ENCODE measurements around the gene IGFN1.
A peak's percentile ranks its signal among the peaks of the same experiment; 100 is the strongest.

The IGFN1 gene

GRCh38 chr1:201191653-201192260 is 1.1 kb downstream of the IGFN1 start:
- Mint-ChIP-seq H3K27ac (no peak overlapping the region), H3K36me3 (ENCODE audit: low read depth) (no peaks in the 10 kb centered on the region), H3K4me3 (no peak overlapping the region), H3K27me3 (ENCODE audit: low read depth, poor library complexity) (peaks cover 37% of the 10 kb centered on the region), H3K9me3 (no peaks in the 10 kb centered on the region), H3K4me1 (peaks cover 35% of the 10 kb centered on the region)
- DNase-seq: no peak
- TF ChIP-seq, protein P1, sequence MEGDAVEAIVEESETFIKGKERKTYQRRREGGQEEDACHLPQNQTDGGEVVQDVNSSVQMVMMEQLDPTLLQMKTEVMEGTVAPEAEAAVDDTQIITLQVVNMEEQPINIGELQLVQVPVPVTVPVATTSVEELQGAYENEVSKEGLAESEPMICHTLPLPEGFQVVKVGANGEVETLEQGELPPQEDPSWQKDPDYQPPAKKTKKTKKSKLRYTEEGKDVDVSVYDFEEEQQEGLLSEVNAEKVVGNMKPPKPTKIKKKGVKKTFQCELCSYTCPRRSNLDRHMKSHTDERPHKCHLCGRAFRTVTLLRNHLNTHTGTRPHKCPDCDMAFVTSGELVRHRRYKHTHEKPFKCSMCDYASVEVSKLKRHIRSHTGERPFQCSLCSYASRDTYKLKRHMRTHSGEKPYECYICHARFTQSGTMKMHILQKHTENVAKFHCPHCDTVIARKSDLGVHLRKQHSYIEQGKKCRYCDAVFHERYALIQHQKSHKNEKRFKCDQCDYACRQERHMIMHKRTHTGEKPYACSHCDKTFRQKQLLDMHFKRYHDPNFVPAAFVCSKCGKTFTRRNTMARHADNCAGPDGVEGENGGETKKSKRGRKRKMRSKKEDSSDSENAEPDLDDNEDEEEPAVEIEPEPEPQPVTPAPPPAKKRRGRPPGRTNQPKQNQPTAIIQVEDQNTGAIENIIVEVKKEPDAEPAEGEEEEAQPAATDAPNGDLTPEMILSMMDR (IDR thresholded peaks at IDR 0.05): no peak

DNA sequence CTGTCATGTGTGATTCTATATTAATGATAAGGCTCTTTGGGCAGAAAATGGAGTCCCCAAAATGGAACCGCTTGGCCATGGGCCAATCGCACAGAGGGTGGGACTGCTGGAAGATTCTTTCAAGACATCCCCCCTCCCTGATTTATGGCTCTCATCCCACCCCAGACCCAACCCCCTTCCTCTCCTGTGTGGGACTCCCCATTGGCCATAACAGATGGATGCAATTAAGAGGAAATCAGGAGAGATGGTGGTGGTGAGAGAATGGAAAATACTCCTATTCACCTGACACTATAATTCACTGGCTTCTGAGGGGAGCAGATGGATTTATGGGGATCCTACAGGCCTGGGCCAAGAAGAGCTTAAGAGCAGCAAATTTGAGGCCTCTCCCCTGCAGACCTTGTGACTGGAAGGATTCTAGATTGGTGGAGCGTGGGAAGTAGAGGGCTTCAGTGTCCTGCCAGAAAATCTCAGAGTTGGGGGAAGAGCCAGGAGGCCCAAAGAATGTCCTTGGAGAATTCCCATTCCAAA is 1.7 kb downstream of the IGFN1 start:
- Mint-ChIP-seq H3K9me3 (no peaks in the 10 kb centered on the region), H3K4me3 (peak overlapping the region; percentile 61), H3K36me3 (ENCODE audit: low read depth) (no peaks in the 10 kb centered on the region), H3K4me1 (peaks cover 35% of the 10 kb centered on the region), H3K27ac (peak overlapping the region; percentile 50), H3K27me3 (ENCODE audit: low read depth, poor library complexity) (peaks cover 36% of the 10 kb centered on the region)
- no peak for DNase-seq
- TF ChIP-seq, protein P1 (IDR thresholded peaks at IDR 0.05): no peak

DNA sequence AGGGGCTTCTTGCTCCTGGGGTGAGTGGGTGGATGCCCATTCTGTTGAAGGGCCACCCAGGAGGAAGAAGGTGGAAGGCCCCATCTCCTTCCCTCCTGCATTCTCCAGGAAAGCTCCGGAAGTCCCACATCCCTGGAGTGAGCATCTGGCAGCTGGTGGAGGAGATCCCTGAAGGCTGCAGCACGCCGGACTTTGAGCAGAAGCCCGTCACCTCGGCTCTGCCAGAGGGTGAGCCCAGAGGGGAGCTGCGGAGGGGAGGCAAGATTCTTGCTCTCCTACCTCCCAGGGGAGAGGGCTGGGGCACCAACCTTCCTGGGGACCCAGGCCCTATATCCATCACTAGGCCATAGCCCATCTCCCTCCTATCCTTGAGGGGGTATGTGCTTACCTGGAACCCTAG is 3.4 kb downstream of the IGFN1 start:
- peaks cover 35% of the 10 kb centered on the region for H3K4me1 Mint-ChIP-seq
- no peak overlapping the region for H3K4me3 Mint-ChIP-seq
- TF ChIP-seq, protein P1 (IDR thresholded peaks at IDR 0.05): no peak
- DNase-seq: no peak
- H3K27me3 Mint-ChIP-seq (ENCODE audit: low read depth, poor library complexity): peaks cover 22% of the 10 kb centered on the region
- no peak overlapping the region for H3K27ac Mint-ChIP-seq
- no peaks in the 10 kb centered on the region for H3K36me3 Mint-ChIP-seq (ENCODE audit: low read depth)
- no peaks in the 10 kb centered on the region for H3K9me3 Mint-ChIP-seq

DNA sequence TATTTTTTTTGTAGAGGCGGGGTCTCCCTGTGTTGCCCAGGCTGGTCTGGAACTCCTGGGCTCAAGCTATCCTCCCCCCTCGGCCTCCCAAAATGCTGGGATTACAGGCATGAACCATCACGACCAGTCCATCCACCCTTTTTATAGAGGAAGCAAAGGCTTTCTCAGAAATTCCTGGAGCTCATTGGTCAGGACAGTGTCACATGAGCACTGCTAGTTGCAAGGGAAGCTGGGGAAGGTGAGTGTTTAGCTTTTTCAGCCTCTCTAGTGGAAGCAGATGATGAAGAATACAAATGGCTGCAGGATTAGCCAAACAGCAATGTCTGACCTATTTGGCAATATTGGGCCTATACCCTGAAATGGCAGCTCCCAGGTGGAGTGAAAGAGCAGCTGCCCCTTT is 8.0 kb downstream of the IGFN1 start:
- Mint-ChIP-seq H3K36me3 (ENCODE audit: low read depth) (no peaks in the 10 kb centered on the region), H3K4me1 (peaks cover 3% of the 10 kb centered on the region), H3K27ac (no peak overlapping the region), H3K4me3 (no peak overlapping the region), H3K27me3 (ENCODE audit: low read depth, poor library complexity) (peaks cover 30% of the 10 kb centered on the region), H3K9me3 (no peaks in the 10 kb centered on the region)
- no peak for DNase-seq
- TF ChIP-seq, protein P1 (IDR thresholded peaks at IDR 0.05): no peak

DNA sequence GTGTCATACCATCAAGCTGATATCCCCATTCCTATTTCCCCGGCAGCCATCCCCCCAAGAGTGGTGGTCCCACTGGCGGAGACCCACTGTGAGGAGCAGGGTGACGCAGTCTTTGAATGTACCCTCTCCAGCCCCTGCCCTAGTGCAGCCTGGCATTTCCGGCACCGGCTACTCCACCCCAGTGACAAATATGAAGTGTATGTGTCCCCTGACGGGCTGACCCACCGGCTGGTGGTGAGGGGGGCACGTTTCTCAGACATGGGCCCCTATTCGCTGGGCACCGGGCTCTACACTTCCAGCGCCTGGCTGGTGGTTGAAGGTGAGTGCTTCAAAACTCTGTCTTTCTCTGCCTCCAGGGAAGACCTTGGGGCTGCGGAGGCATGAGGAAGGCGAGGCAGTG is 14.4 kb downstream of the IGFN1 start:
- no peak overlapping the region for H3K4me3 Mint-ChIP-seq
- DNase-seq: no peak
- TF ChIP-seq, protein P1 (IDR thresholded peaks at IDR 0.05): no peak
- peaks cover 11% of the 10 kb centered on the region for H3K4me1 Mint-ChIP-seq
- H3K9me3 Mint-ChIP-seq: no peaks in the 10 kb centered on the region
- H3K27ac Mint-ChIP-seq: no peak overlapping the region
- no peaks in the 10 kb centered on the region for H3K36me3 Mint-ChIP-seq (ENCODE audit: low read depth)
- peaks cover 53% of the 10 kb centered on the region for H3K27me3 Mint-ChIP-seq (ENCODE audit: low read depth, poor library complexity)

DNA sequence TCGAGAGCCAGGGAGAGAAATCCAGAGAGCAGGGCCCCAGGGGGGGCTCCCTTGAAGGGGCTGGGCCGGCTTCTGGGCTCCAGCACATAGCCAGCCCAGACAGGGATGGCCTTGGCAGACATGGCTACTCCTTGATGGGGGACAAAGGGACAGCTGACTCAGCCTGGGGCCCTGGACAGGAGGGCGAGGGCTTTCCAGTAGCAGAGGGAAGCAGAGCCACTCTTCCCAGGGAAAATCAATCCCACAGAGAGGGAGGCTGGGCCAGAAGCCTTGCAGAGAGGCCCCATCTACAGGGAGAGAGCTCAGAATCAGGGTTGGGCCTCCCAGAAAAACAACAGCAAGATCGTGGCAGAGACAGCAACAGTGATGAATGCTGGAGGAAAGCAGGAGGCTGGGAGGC is 15.6 kb downstream of the IGFN1 start:
- TF ChIP-seq, protein P1 (IDR thresholded peaks at IDR 0.05): no peak
- H3K36me3 Mint-ChIP-seq (ENCODE audit: low read depth): no peaks in the 10 kb centered on the region
- H3K9me3 Mint-ChIP-seq: no peaks in the 10 kb centered on the region
- H3K4me3 Mint-ChIP-seq: no peak overlapping the region
- peaks cover 11% of the 10 kb centered on the region for H3K4me1 Mint-ChIP-seq
- DNase-seq: no peak
- no peak overlapping the region for H3K27ac Mint-ChIP-seq
- peaks cover 61% of the 10 kb centered on the region for H3K27me3 Mint-ChIP-seq (ENCODE audit: low read depth, poor library complexity)
